ENCODE data around the gene GSS. TPM values are rescaled to one million over a fixed set of nuclear protein-coding genes. Genes with fewer than 3 reads are reported as not detected.

GSS gene
- total and polyA plus RNA-seq, 2 donors (not counting 3 experiments of a cell fraction or from before 2014, with no cell fraction given) = 47.9 to 65.1 TPM

DNA sequence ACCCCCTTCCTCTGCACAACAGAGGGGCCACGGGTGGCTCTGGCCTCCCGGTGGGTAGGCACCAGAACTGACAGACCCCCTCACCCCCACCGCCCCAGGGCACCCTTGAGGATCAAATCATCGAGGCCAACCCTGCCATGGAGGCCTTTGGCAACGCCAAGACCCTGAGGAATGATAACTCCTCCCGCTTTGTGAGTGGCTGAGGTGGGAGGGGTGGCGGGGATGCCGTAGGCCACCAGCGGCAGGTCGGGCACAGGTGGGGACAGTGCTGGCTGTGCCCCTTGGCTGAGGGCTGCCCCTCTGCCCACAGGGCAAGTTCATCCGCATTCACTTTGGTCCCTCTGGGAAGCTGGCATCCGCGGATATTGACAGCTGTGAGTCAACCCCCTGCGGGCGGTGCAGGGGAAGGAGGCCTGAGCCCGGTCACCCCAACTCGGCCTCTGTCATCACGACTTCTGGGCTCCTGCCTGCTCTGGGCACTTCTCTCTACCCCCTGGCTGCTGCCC lies 29.2 kb upstream of the GSS start:
- Histone ChIP-seq H3K4me2 (ENCODE audit: insufficient read depth, low read length) (no peak overlapping the region), H2AFZ (ENCODE audit: low read depth, low read length) (no peak overlapping the region), H3K4me3 (replicated peaks in 1 of 3; ENCODE audit: insufficient read depth in 1 of 3, low read depth in 1 of 3, low read length in 3 of 3) (no peak overlapping the region), H3K9me3 (replicated peaks; ENCODE audit: control insufficient read depth, insufficient read depth, low read length) (no peaks in the 10 kb centered on the region), H3K27ac (ENCODE audit: insufficient read depth, low read depth, low read length) (no peak overlapping the region), H3K9ac (replicated peaks; ENCODE audit: extremely low read depth, insufficient read depth, low read length) (no peak overlapping the region), H3K4me1 (ENCODE audit: control insufficient read depth, extremely low read depth, insufficient read depth, low read length) (no peaks in the 10 kb centered on the region), H3K9me1 (replicated peaks; ENCODE audit: control insufficient read depth, extremely low read depth, insufficient read depth, low read length) (no peaks in the 10 kb centered on the region), H4K20me1 (replicated peaks; ENCODE audit: control insufficient read depth, extremely low read depth, insufficient read depth, low read length) (no peaks in the 10 kb centered on the region), H3K36me3 (ENCODE audit: control insufficient read depth in 2 of 2, extremely low read depth in 1 of 2, insufficient read depth in 2 of 2, low read length in 2 of 2) (no peaks in the 10 kb centered on the region), H3K27me3 (ENCODE audit: control insufficient read depth in 2 of 2, insufficient read depth in 2 of 2, low read length in 2 of 2) (peaks cover 5% of the 10 kb centered on the region in 2 experiments), H3K79me2 (ENCODE audit: control insufficient read depth, insufficient read depth, low read length) (no peaks in the 10 kb centered on the region)
- ChIA-PET CTCF (interaction anchor here (0.5 to 5.7 kb wide), 3 partner anchors 12 to 111 kb away, joined by 3 to 71 read pairs (median 5); partner anchors contain the start of genes ACSS2 and GGT7), POLR2A (no interaction called here)
- DNase-seq (ENCODE audit: low read depth, low spot score) (no peak), FAIRE-seq (no peak)
- dilution Hi-C loops (cut with MboI; ENCODE audit: extremely low pct_ligation_motif_present, low sequenced_read_pairs) (no loop called here), intact Hi-C loops (cut with micrococcal nuclease) (no loop called here)
- BruUV-seq (replicated peaks) = no TSS peak
- TF ChIP-seq EZH2 (IDR thresholded peaks at IDR 0.05; ENCODE audit: borderline replicate concordance, low read depth, low read length, severe bottlenecking) (no peak), FOS (IDR thresholded peaks at IDR 0.05; ENCODE audit: borderline replicate concordance, insufficient read depth, low read length) (no peak), JUN (IDR thresholded peaks at IDR 0.05; ENCODE audit: borderline replicate concordance, insufficient read depth, insufficient read length, low read depth) (no peak), POLR2A (IDR thresholded peaks at IDR 0.05; ENCODE audit: low read depth, low read length) (no peak), MYC (IDR thresholded peaks at IDR 0.05; ENCODE audit: low read depth, low read length) (no peak), GATA2 (IDR thresholded peaks at IDR 0.05; ENCODE audit: insufficient read depth, insufficient read length, low read depth, low read length) (no peak), POLR2AphosphoS5 (IDR thresholded peaks at IDR 0.05; ENCODE audit: insufficient read depth, low read depth, low read length) (no peak), MAX (IDR thresholded peaks at IDR 0.05; ENCODE audit: insufficient read depth, insufficient read length) (no peak)
- TF ChIP-seq, protein P1, sequence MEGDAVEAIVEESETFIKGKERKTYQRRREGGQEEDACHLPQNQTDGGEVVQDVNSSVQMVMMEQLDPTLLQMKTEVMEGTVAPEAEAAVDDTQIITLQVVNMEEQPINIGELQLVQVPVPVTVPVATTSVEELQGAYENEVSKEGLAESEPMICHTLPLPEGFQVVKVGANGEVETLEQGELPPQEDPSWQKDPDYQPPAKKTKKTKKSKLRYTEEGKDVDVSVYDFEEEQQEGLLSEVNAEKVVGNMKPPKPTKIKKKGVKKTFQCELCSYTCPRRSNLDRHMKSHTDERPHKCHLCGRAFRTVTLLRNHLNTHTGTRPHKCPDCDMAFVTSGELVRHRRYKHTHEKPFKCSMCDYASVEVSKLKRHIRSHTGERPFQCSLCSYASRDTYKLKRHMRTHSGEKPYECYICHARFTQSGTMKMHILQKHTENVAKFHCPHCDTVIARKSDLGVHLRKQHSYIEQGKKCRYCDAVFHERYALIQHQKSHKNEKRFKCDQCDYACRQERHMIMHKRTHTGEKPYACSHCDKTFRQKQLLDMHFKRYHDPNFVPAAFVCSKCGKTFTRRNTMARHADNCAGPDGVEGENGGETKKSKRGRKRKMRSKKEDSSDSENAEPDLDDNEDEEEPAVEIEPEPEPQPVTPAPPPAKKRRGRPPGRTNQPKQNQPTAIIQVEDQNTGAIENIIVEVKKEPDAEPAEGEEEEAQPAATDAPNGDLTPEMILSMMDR (IDR thresholded peaks at IDR 0.05; ENCODE audit: extremely low read depth in 1 of 2, insufficient read depth in 1 of 2, low read depth in 1 of 2, low read length in 2 of 2) = no peak

Data from endothelial cell of umbilical vein (primary cell).